GM23248 (cell line): ENCODE measurements around the gene KIF16B. TPM values are rescaled to one million over a fixed set of nuclear protein-coding genes. Genes with fewer than 3 reads are reported as not detected.

Source experiments
- DNase-seq: peaks from one replicate; pipeline ENCODE4 v3.0.0-alpha.2; 2015
- H2AFZ ChIP-seq: fragments of 200-600 bp; sonication (generic); 2 replicates; pipeline ENCODE4 v1.6.1; 2016; ENCODE audit warnings: antibody characterized with exemption
- H3F3A ChIP-seq: fragments of 200-600 bp; sonication (generic); 2 replicates; pipeline ENCODE4 v1.6.1; 2016; ENCODE audit warnings: mild to moderate bottlenecking, antibody characterized with exemption, mixed run types; ENCODE audit not compliant: insufficient read depth
- H3K27ac ChIP-seq: fragments of 200-600 bp; sonication (generic); 2 replicates; pipeline ENCODE4 v1.5.1; 2016; ENCODE audit warnings: mild to moderate bottlenecking
- H3K27me3 ChIP-seq: fragments of 200-600 bp; sonication (generic); replicated peaks from 2 replicates; pipeline ENCODE4 v1.6.1; 2016; ENCODE audit warnings: mild to moderate bottlenecking; ENCODE audit not compliant: insufficient read depth
- H3K36me3 ChIP-seq: fragments of 200-600 bp; sonication (generic); 2 replicates; pipeline ENCODE4 v1.6.1; 2016; ENCODE audit warnings: low read depth, mild to moderate bottlenecking
- H3K4me1 ChIP-seq: fragments of 200-600 bp; sonication (generic); 2 replicates; pipeline ENCODE4 v1.6.1; 2016; ENCODE audit warnings: mild to moderate bottlenecking; ENCODE audit not compliant: insufficient read depth
- H3K4me2 ChIP-seq: fragments of 200-600 bp; sonication (generic); one replicate; pipeline ENCODE4 v1.6.1; 2016; ENCODE audit warnings: mild to moderate bottlenecking; ENCODE audit not compliant: unreplicated experiment
- H3K4me3 ChIP-seq: fragments of 200-600 bp; sonication (generic); 2 replicates; pipeline ENCODE4 v1.5.1; 2016; ENCODE audit warnings: mild to moderate bottlenecking
- H3K79me2 ChIP-seq: fragments of 200-600 bp; sonication (generic); 2 replicates; pipeline ENCODE4 v1.6.1; 2016; ENCODE audit warnings: mild to moderate bottlenecking; ENCODE audit not compliant: insufficient read depth
- H3K9ac ChIP-seq: fragments of 200-600 bp; sonication (generic); 2 replicates; pipeline ENCODE4 v1.6.1; 2016; ENCODE audit warnings: mild to moderate bottlenecking
- H3K9me2 ChIP-seq: fragments of 200-600 bp; sonication (generic); 2 replicates; pipeline ENCODE4 v1.6.1; 2016; ENCODE audit warnings: mixed run types, mild to moderate bottlenecking, moderate library complexity; ENCODE audit not compliant: insufficient read depth
- H3K9me3 ChIP-seq: fragments of 200-600 bp; sonication (generic); one replicate; pipeline ENCODE4 v1.6.1; 2017; ENCODE audit warnings: low read depth
- H4K20me1 ChIP-seq: fragments of 200-600 bp; sonication (generic); 2 replicates; pipeline ENCODE4 v1.6.0; 2016; ENCODE audit not compliant: insufficient read depth
- EZH2 ChIP-seq: fragments of 200-600 bp; sonication (generic); IDR thresholded peaks from 2 replicates; pipeline ENCODE4 v1.6.1; 2018; ENCODE audit warnings: antibody characterized with exemption, mild to moderate bottlenecking; ENCODE audit not compliant: insufficient read depth, poor library complexity, severe bottlenecking
- EZH2phosphoT487 ChIP-seq: fragments of 200-600 bp; sonication (generic); IDR thresholded peaks from 2 replicates; pipeline ENCODE4 v1.6.1; 2018; ENCODE audit warnings: antibody characterized with exemption, moderate library complexity, mild to moderate bottlenecking, low read depth; ENCODE audit not compliant: insufficient read depth
- WGBS, 2 experiments: methylation state at CpG; one replicate each; pipeline ENCODE4 v1.1.6; 2015 to 2017; ENCODE audit warnings: low lambda C conversion rate in 2 of 2, low coverage in 1 of 2; ENCODE audit errors: missing lambda C conversion rate in 2 of 2; 5-methylcytosine and 5-hydroxymethylcytosine counted together
- in situ Hi-C: fragments of 300-500 bp; cut with MboI; formaldehyde crosslinking; loops from 2 replicates; pipeline ENCODE4 v1.15.0; 2020
- polyA plus RNA-seq: library from polyadenylated mRNA; unstranded; fragments of >200 nt; fragmentation: Nextera tagmentation; extraction: Ambion mirVana; gene quantifications from 2 replicates; pipeline ENCODE4 v1.2.1, GENCODE V29; 2016
- total RNA-seq: library from RNA; depleted of rRNA; stranded (reverse); fragments of >200 nt; shearing (Covaris generic); gene quantifications from 2 replicates; pipeline ENCODE4 v1.2.3, GENCODE V29; 2014

The KIF16B gene
- total and polyA plus RNA-seq, 2 experiments from 2014 or later, result 1.7 to 2.6 TPM

DNA sequence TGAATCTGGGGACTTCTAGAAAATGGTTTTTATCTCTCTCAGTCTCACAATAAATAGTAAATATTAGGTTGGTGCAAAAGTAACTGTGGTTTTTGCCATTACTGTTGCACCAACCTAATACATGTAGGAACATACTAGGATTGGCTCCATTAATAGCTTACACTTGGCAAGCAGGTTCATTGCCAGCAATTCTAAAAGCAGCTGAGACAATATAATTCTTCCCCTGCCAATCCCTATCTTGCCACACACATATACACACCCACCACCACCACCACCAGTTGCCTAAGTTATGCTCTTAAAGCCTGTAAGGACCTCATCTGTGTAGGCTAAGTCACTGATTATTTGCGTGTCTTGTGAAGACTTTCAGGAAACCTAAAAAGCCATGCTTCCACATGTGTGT is 145.1 kb downstream of the KIF16B start:
- no peaks in the 10 kb centered on the region for H4K20me1 ChIP-seq
- 0 out of 2 replicates have a peak, but pooled peaks cover 3% of the 10 kb centered on the region for H3K9me2 ChIP-seq
- H3K9ac ChIP-seq, result no peak overlapping the region
- no peaks in the 10 kb centered on the region for H3K9me3 ChIP-seq
- 91 to 96% methylated on average over 1 of the region's 1 CpG for WGBS, 2 experiments
- H3K4me2 ChIP-seq, result no peak overlapping the region
- no peaks in the 10 kb centered on the region for H3K79me2 ChIP-seq
- no peak overlapping the region for H2AFZ ChIP-seq
- H3K27ac ChIP-seq, result no peak overlapping the region
- no peaks in the 10 kb centered on the region for H3K4me1 ChIP-seq
- no peak overlapping the region for H3K4me3 ChIP-seq
- H3K36me3 ChIP-seq, result no peaks in the 10 kb centered on the region
- no peaks in the 10 kb centered on the region for H3F3A ChIP-seq
- no peak for DNase-seq
- no peaks in the 10 kb centered on the region for H3K27me3 ChIP-seq
- TF ChIP-seq EZH2phosphoT487, result no peak
- TF ChIP-seq EZH2, result no peak
- in situ Hi-C loops, result no loop called here

DNA sequence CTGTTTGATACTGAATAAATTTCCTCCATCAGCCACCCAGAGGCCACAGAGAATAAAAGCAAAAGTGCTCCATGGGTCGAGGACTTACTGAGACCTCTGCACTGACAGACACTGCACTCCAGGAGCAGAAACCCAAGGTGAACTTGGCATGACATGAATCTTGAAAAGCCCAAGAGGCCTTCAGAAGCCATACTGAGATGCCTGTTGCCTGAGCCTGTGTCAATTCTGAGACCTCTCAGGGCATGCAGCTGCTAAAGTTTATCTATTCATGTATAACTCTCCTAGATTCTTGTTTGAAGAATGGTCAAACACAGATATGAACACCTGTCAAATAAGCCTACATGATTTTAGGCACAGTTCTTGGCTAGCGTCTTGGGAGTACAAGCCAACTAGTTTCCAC is 145.7 kb downstream of the KIF16B start:
- H2AFZ ChIP-seq, result no peak overlapping the region
- H3K4me1 ChIP-seq, result no peaks in the 10 kb centered on the region
- TF ChIP-seq EZH2 (no peak), EZH2phosphoT487 (no peak)
- DNase-seq, result no peak
- no peak overlapping the region for H3K27ac ChIP-seq
- no peak overlapping the region for H3K4me2 ChIP-seq
- H4K20me1 ChIP-seq, result no peaks in the 10 kb centered on the region
- no peaks in the 10 kb centered on the region for H3K36me3 ChIP-seq
- no peaks in the 10 kb centered on the region for H3K79me2 ChIP-seq
- H3K27me3 ChIP-seq, result no peaks in the 10 kb centered on the region
- H3K9me2 ChIP-seq, result 0 out of 2 replicates have a peak, but pooled peaks cover 3% of the 10 kb centered on the region
- 79 to 85% methylated on average over 2 of the region's 2 CpGs for WGBS, 2 experiments
- H3K4me3 ChIP-seq, result no peak overlapping the region
- H3K9me3 ChIP-seq, result no peaks in the 10 kb centered on the region
- no peaks in the 10 kb centered on the region for H3F3A ChIP-seq
- in situ Hi-C loops, result no loop called here
- H3K9ac ChIP-seq, result no peak overlapping the region

DNA sequence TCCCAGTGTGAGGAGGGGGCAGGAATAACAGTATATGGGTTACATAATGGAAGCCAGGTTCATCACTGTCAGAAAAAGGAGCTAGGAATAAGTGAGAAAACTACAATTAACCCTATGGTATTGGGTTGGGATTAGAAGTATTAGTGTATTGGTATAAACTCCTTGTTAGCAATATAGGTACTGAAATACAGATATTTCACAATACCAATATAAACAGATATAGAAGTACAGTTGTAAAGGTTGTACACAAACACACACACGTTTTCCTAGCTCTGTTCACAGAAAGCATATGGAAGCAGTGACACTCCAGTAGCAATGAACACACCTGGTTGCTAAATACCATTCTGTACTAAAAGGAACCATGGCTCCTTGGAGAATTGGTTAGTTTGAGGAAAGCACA is 148.5 kb downstream of the KIF16B start:
- no peak for DNase-seq
- Histone ChIP-seq H3K9me2 (0 out of 2 replicates have a peak, but pooled peaks cover 3% of the 10 kb centered on the region), H3K27me3 (no peaks in the 10 kb centered on the region), H3K4me1 (no peaks in the 10 kb centered on the region), H3K9ac (no peak overlapping the region), H3K36me3 (no peaks in the 10 kb centered on the region), H4K20me1 (no peaks in the 10 kb centered on the region), H3K4me3 (no peak overlapping the region), H2AFZ (no peak overlapping the region), H3K79me2 (no peaks in the 10 kb centered on the region), H3F3A (no peaks in the 10 kb centered on the region), H3K4me2 (no peak overlapping the region), H3K9me3 (no peaks in the 10 kb centered on the region), H3K27ac (no peak overlapping the region)
- in situ Hi-C loops, result no loop called here
- TF ChIP-seq EZH2phosphoT487, result no peak
- TF ChIP-seq EZH2, result no peak
- WGBS, 2 experiments, result 52 to 64% methylated on average over 1 of the region's 1 CpG

DNA sequence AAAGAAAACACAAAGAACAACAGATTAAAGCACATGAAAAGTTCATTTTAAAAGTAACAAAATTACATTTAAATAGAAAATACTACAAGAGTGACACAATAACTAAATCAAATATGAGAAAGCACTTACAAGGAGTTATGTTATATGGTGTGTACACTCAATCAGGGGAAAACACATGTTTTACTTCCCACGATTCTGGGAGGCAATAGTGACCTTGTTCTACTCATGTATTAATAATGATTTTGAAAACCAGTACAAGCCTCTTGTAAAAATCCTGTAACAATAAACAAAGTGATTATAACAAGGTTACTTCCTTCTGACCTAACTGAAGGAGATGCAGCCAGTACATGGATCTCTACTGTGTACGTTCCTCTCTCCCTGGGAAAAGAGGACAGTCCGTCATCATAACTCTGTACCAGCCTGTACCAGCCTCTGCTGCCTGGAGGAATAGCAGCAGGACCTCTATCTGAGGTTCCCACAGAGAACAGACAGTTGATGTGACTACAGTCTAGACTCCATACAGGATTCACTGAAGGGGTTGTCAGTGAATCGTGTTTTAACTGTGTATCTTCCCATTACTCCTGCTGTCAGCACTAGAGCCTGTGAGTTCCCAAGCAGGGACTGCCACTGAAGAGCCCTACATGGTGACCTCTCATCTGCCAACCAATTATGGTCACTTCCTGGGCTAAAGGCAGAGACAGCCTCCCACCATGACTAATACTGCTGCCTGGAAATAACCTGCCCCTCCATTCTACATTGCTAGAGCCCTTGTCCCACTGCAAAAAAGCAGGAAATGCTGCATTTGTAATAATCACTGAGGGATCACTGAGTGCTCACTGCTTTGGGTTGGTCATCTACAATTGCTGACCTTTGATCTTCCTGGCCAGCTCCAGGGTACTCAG is 149.7 kb downstream of the KIF16B start:
- Histone ChIP-seq H3F3A (no peaks in the 10 kb centered on the region), H3K27ac (no peak overlapping the region), H3K9ac (no peak overlapping the region), H3K9me3 (no peaks in the 10 kb centered on the region), H3K4me3 (no peak overlapping the region), H3K9me2 (0 out of 2 replicates have a peak, but pooled peaks cover 3% of the 10 kb centered on the region), H3K4me1 (no peaks in the 10 kb centered on the region), H4K20me1 (no peaks in the 10 kb centered on the region), H3K27me3 (no peaks in the 10 kb centered on the region), H3K79me2 (no peaks in the 10 kb centered on the region), H2AFZ (no peak overlapping the region), H3K4me2 (no peak overlapping the region), H3K36me3 (no peaks in the 10 kb centered on the region)
- 66 to 86% methylated on average over 4 of the region's 4 CpGs for WGBS, 2 experiments
- TF ChIP-seq EZH2phosphoT487 (no peak), EZH2 (no peak)
- in situ Hi-C loops, result no loop called here
- no peak for DNase-seq
